GM10248 (cell line): ENCODE measurements around the gene MARCKS.

ENCODE experiments used
- CTCF ChIA-PET: fragments of 300-600 bp; sonication (Branson Sonifier 250); formaldehyde crosslinking; extraction: SDS; loops from one replicate; lab custom pipeline; 2021; ENCODE audit warnings: antibody characterized with exemption; lab: Yijun Ruan, JAX
- POLR2A ChIA-PET: fragments of 350-650 bp; sonication (Branson Sonifier 250); formaldehyde crosslinking; extraction: SDS; loops from one replicate; lab custom pipeline; 2020; ENCODE audit warnings: antibody characterized with exemption; lab: Yijun Ruan, JAX
- DNase-seq: peaks from one replicate; pipeline ENCODE4 v3.0.0; 2012; ENCODE audit errors: extremely low spot score
- TF ChIP-seq, protein P1 (sequence below): IDR thresholded peaks from 2 replicates; pipeline ENCODE4 v1.5.1; 2012; ENCODE audit warnings: mild to moderate bottlenecking, low read depth; ENCODE audit errors: extremely low read depth, missing control alignments, control extremely low read depth

Gene MARCKS

DNA sequence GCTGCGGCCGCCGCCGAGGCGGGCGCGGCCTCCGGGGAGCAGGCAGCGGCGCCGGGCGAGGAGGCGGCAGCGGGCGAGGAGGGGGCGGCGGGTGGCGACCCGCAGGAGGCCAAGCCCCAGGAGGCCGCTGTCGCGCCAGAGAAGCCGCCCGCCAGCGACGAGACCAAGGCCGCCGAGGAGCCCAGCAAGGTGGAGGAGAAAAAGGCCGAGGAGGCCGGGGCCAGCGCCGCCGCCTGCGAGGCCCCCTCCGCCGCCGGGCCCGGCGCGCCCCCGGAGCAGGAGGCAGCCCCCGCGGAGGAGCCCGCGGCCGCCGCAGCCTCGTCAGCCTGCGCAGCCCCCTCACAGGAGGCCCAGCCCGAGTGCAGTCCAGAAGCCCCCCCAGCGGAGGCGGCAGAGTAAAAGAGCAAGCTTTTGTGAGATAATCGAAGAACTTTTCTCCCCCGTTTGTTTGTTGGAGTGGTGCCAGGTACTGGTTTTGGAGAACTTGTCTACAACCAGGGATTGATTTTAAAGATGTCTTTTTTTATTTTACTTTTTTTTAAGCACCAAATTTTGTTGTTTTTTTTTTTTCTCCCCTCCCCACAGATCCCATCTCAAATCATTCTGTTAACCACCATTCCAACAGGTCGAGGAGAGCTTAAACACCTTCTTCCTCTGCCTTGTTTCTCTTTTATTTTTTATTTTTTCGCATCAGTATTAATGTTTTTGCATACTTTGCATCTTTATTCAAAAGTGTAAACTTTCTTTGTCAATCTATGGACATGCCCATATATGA is 3.2 kb downstream of the MARCKS start:
- ChIA-PET CTCF (interaction anchor here (0.6 to 3.4 kb wide), 10 partner anchors 7 to 572 kb away, joined by 4 to 74 read pairs (median 12); no protein-coding TSS in a partner anchor), POLR2A (no interaction called here)
- TF ChIP-seq, protein P1, sequence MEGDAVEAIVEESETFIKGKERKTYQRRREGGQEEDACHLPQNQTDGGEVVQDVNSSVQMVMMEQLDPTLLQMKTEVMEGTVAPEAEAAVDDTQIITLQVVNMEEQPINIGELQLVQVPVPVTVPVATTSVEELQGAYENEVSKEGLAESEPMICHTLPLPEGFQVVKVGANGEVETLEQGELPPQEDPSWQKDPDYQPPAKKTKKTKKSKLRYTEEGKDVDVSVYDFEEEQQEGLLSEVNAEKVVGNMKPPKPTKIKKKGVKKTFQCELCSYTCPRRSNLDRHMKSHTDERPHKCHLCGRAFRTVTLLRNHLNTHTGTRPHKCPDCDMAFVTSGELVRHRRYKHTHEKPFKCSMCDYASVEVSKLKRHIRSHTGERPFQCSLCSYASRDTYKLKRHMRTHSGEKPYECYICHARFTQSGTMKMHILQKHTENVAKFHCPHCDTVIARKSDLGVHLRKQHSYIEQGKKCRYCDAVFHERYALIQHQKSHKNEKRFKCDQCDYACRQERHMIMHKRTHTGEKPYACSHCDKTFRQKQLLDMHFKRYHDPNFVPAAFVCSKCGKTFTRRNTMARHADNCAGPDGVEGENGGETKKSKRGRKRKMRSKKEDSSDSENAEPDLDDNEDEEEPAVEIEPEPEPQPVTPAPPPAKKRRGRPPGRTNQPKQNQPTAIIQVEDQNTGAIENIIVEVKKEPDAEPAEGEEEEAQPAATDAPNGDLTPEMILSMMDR, result no peak
- DNase-seq, result no peak

GRCh38 chr6:113862112-113862511 is 5.0 kb downstream of the MARCKS start:
- TF ChIP-seq, protein P1, result no peak
- POLR2A ChIA-PET, result no interaction called here
- CTCF ChIA-PET, result interaction anchor here (1.4 kb wide), 1 partner anchor 13 kb away, joined by 3 read pairs; no protein-coding TSS in a partner anchor
- DNase-seq, result no peak

- TF ChIP-seq, protein P1, result no peak
- no peak for DNase-seq
- ChIA-PET POLR2A (no interaction called here), CTCF (interaction anchor here (1.3 to 2.0 kb wide), 2 partner anchors 10 to 12 kb away, joined by 5 to 17 read pairs; no protein-coding TSS in a partner anchor)
Measured at GRCh38 chr6:113870917-113871316, 13.8 kb downstream of the MARCKS start.

DNA sequence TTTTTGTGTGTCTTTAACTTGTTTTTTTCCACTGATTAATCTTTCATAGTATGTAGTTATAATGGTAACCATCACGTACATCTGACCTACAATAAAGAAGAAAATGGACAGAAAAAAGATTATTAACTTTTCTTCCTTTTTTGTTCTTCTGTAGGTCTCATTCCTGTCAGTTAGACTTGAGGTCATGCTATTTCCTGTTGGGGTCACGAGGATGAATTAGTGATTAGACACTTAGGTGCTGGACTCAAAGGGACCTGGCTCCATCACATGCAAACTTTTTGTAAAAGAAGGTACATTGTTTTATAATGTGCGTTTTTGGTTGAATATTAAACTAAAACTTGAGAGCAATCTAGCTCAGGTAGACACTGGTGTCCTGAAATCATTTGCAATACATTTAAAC is 14.8 kb downstream of the MARCKS start:
- POLR2A ChIA-PET, result no interaction called here
- TF ChIP-seq, protein P1, result no peak
- CTCF ChIA-PET, result interaction anchor here (1.0 to 3.8 kb wide), 2 partner anchors 13 to 17 kb away, joined by 3 to 31 read pairs; no protein-coding TSS in a partner anchor
- DNase-seq, result no peak

- ChIA-PET CTCF (interaction anchor here (0.5 to 3.8 kb wide), 3 partner anchors 14 to 690 kb away, joined by 3 to 31 read pairs (median 4); no protein-coding TSS in a partner anchor), POLR2A (no interaction called here)
- DNase-seq, result peak; percentile 23
- TF ChIP-seq, protein P1, result peak; percentile 2
Measured at GRCh38 chr6:113873043-113873667, 16.0 kb downstream of the MARCKS start.

DNA sequence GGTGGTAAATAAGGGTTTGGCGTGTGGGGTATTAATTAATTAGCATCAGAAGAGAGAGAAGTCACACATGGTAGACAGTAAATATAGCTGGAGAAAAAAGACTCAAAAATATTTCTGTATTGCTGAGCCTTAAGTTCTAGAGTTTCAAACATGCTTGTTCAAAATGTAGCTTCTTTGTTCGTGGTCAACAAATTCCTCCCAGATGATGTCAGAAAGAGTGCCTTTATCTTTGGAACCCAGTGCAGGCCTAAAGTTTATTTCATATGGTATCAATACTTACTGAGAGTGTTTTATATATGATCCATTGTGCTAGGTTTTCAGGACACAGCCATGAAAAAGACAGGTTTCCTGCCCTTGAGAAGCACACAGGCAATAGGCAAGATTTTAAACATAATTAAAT is 18.3 kb downstream of the MARCKS start:
- TF ChIP-seq, protein P1, result no peak
- DNase-seq, result no peak
- ChIA-PET CTCF (interaction anchor here (0.8 to 3.8 kb wide), 9 partner anchors 8 to 1086 kb away, joined by 3 to 31 read pairs (median 3); no protein-coding TSS in a partner anchor), POLR2A (no interaction called here)
